ENCODE data around the gene KCNMB2. TPM values are rescaled to one million over a fixed set of nuclear protein-coding genes. Genes with fewer than 3 reads are reported as not detected.

Gene KCNMB2
- total RNA-seq, 3 donors from 2014 or later: 0.19 to 1.3 TPM; not detected in 1

- Histone ChIP-seq H3K36me3 (ENCODE audit: low read depth) (no peaks in the 10 kb centered on the region), H3K4me1 (ENCODE audit: low read depth) (no peaks in the 10 kb centered on the region), H3K4me3 (no peak overlapping the region), H3K9me3 (no peaks in the 10 kb centered on the region)
- intact Hi-C loops (cut with DNase I, micrococcal nuclease): no loop called here
- TF ChIP-seq CTCF (IDR thresholded peaks at IDR 0.05): no peak
- DNase-seq (no peak), ATAC-seq (peak; percentile 41)
These were observed 135.1 kb downstream of the KCNMB2 start for GRCh38 chr3:178671377-178671776.

- no peaks in the 10 kb centered on the region for H3K9me3 ChIP-seq
- intact Hi-C loops (cut with DNase I, micrococcal nuclease): no loop called here
- H3K4me3 ChIP-seq: no peak overlapping the region
- ATAC-seq (peak; percentile 80), DNase-seq (no peak)
- no peak for TF ChIP-seq CTCF (IDR thresholded peaks at IDR 0.05)
- no peaks in the 10 kb centered on the region for H3K36me3 ChIP-seq (ENCODE audit: low read depth)
- no peaks in the 10 kb centered on the region for H3K4me1 ChIP-seq (ENCODE audit: low read depth)
These were observed 135.6 kb downstream of the KCNMB2 start for GRCh38 chr3:178671791-178672190.

GRCh38 chr3:178672275-178672674 lies 136.0 kb downstream of the KCNMB2 start:
- H3K4me3 ChIP-seq: no peak overlapping the region
- intact Hi-C loops (cut with DNase I, micrococcal nuclease): no loop called here
- no peak for DNase-seq
- H3K4me1 ChIP-seq (ENCODE audit: low read depth): no peaks in the 10 kb centered on the region
- H3K36me3 ChIP-seq (ENCODE audit: low read depth): no peaks in the 10 kb centered on the region
- H3K9me3 ChIP-seq: no peaks in the 10 kb centered on the region
- ATAC-seq: no peak
- no peak for TF ChIP-seq CTCF (IDR thresholded peaks at IDR 0.05)

- Histone ChIP-seq H3K4me1 (ENCODE audit: low read depth) (no peaks in the 10 kb centered on the region), H3K9me3 (no peaks in the 10 kb centered on the region), H3K4me3 (no peak overlapping the region), H3K36me3 (ENCODE audit: low read depth) (no peaks in the 10 kb centered on the region)
- ATAC-seq (no peak), DNase-seq (no peak)
- intact Hi-C loops (cut with DNase I, micrococcal nuclease): no loop called here
- no peak for TF ChIP-seq CTCF (IDR thresholded peaks at IDR 0.05)
These were observed 137.3 kb downstream of the KCNMB2 start for GRCh38 chr3:178673529-178673928.

- intact Hi-C loops (cut with DNase I, micrococcal nuclease): no loop called here
- ATAC-seq: no peak
- H3K4me1 ChIP-seq (ENCODE audit: low read depth): no peaks in the 10 kb centered on the region
- no peaks in the 10 kb centered on the region for H3K9me3 ChIP-seq
- no peak overlapping the region for H3K4me3 ChIP-seq
- TF ChIP-seq CTCF (IDR thresholded peaks at IDR 0.05): no peak
- no peak for DNase-seq
- H3K36me3 ChIP-seq (ENCODE audit: low read depth): no peaks in the 10 kb centered on the region
These were observed 139.8 kb downstream of the KCNMB2 start for GRCh38 chr3:178676077-178676476.
